NCI-H2196 (cell line): ENCODE measurements around the gene KRTAP5-5.
A peak's percentile ranks its signal among the peaks of the same experiment; 100 is the strongest.
"Not testable (repeated sequence)": the region's sequence is repeated elsewhere in the genome, so short reads cannot be mapped to it uniquely, and the experiment has no call there.

Experiments
- DNase-seq: peaks from one replicate; lab custom pipeline; 2025; ENCODE audit not compliant: unreplicated experiment; lab: John Stamatoyannopoulos, UW

The KRTAP5-5 gene

GRCh38 chr11:1641096-1641495 lies 11.5 kb downstream of the KRTAP5-5 start:
- DNase-seq: no peak

GRCh38 chr11:1642288-1643145 lies 12.9 kb downstream of the KRTAP5-5 start:
- DNase-seq: no peak

- no peak for DNase-seq
These were observed 13.6 kb downstream of the KRTAP5-5 start for GRCh38 chr11:1643146-1643690.

- DNase-seq: no peak
These were observed 15.2 kb downstream of the KRTAP5-5 start for GRCh38 chr11:1644601-1645356.

- no peak for DNase-seq
These were observed 15.8 kb downstream of the KRTAP5-5 start for GRCh38 chr11:1645357-1645821.

GRCh38 chr11:1646540-1646939 lies 17.0 kb downstream of the KRTAP5-5 start:
- not testable (repeated sequence) for DNase-seq

- no peak for DNase-seq
These were observed 18.5 kb downstream of the KRTAP5-5 start for GRCh38 chr11:1647901-1648652.

- DNase-seq: no peak
These were observed 19.3 kb downstream of the KRTAP5-5 start for GRCh38 chr11:1648653-1649420.

- DNase-seq: no peak
These were observed 20.7 kb downstream of the KRTAP5-5 start for GRCh38 chr11:1650034-1650917.

- no peak for DNase-seq
These were observed 21.3 kb downstream of the KRTAP5-5 start for GRCh38 chr11:1650918-1651262.

- no peak for DNase-seq
These were observed 21.9 kb downstream of the KRTAP5-5 start for GRCh38 chr11:1651411-1651980.

- no peak for DNase-seq
These were observed 22.5 kb downstream of the KRTAP5-5 start for GRCh38 chr11:1652026-1652425.

GRCh38 chr11:1652442-1652770 lies 22.8 kb downstream of the KRTAP5-5 start:
- no peak for DNase-seq

- peak; percentile 77 for DNase-seq
These were observed 23.4 kb downstream of the KRTAP5-5 start for GRCh38 chr11:1652771-1653540.

- DNase-seq: no peak
These were observed 24.2 kb downstream of the KRTAP5-5 start for GRCh38 chr11:1653541-1654387.

- DNase-seq: no peak
These were observed 25.0 kb downstream of the KRTAP5-5 start for GRCh38 chr11:1654388-1655167.
